ENCODE results near the gene PBX3. TPM values are rescaled to one million over a fixed set of nuclear protein-coding genes. Genes with fewer than 3 reads are reported as not detected.
"Not testable (repeated sequence)": the region's sequence is repeated elsewhere in the genome, so short reads cannot be mapped to it uniquely, and the experiment has no call there.

PBX3 gene
- total RNA-seq, 6 experiments from 2014 or later, result 13.0 to 20.2 (median 15.0) TPM

DNA sequence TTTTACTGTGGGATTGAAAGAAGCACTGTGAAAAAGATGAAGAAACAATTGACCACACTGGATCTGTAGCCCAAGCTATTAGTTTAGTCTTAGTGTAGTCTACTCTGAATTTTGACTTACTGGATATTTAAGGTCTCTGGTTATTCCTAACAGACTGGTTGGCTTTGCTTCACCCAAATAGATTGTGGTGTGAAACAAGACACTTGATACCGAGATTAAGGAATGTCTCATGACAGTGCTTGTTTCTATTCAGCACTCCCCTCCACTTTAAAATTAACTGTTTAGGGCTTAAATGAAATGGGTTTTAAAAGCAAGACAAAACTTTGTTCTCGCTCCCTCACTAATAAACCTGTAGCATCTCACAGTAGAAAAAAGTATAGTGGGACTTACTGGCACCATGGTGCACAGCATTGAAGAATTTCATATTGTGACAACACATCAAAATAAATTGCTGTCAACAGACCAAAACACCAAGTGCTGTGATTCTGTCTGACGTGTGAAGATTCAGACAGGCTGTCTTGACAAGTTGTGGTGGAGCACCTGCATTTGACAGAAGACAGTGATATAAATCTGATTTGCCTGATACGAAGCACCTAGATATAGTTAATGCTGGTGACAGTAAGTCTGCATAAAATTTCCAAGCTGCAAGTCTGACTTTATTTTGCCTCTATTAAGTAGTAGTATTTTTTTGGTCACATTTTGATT, 73.1 kb downstream of the PBX3 start:
- ATAC-seq (no peak), DNase-seq (no peak)
- H3K4me3 ChIP-seq, result no peak overlapping the region
- no peak overlapping the region for H3K27ac ChIP-seq
- intact Hi-C loops (cut with DNase I), result no loop called here
- 67% methylated on average over 4 of the region's 4 CpGs for WGBS (ENCODE audit: insufficient coverage, low coverage, low lambda C conversion rate, missing lambda C conversion rate)
- H3K9me3 ChIP-seq, result no peaks in the 10 kb centered on the region
- no peaks in the 10 kb centered on the region for H3K27me3 ChIP-seq
- TF ChIP-seq, protein P1, sequence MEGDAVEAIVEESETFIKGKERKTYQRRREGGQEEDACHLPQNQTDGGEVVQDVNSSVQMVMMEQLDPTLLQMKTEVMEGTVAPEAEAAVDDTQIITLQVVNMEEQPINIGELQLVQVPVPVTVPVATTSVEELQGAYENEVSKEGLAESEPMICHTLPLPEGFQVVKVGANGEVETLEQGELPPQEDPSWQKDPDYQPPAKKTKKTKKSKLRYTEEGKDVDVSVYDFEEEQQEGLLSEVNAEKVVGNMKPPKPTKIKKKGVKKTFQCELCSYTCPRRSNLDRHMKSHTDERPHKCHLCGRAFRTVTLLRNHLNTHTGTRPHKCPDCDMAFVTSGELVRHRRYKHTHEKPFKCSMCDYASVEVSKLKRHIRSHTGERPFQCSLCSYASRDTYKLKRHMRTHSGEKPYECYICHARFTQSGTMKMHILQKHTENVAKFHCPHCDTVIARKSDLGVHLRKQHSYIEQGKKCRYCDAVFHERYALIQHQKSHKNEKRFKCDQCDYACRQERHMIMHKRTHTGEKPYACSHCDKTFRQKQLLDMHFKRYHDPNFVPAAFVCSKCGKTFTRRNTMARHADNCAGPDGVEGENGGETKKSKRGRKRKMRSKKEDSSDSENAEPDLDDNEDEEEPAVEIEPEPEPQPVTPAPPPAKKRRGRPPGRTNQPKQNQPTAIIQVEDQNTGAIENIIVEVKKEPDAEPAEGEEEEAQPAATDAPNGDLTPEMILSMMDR (IDR thresholded peaks at IDR 0.05), result no peak
- TF ChIP-seq POLR2A (IDR thresholded peaks at IDR 0.05), result no peak
- no peaks in the 10 kb centered on the region for H3K36me3 ChIP-seq
- H3K4me1 ChIP-seq, result peaks cover 0 to 2% (median 0%) of the 10 kb centered on the region in 4 donors

DNA sequence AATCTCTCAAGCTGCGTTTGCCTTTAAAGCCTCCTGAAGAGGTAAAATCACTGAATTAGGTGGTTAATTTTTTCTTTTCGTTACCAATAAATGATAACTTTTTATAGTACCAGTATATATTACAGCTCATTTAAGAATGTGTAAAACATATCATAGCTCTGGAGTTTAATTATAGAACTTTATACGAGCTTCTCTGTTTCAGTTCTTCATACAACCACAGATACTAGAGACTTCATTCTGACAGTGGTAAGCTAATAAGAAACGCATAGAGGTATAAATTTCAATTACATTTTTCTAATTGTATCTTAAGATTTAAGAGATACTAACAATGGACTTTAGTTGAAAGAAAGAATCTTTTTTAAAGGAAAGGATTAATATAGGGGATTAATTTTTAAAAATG, 73.9 kb downstream of the PBX3 start:
- intact Hi-C loops (cut with DNase I), result no loop called here
- Histone ChIP-seq H3K4me1 (peaks cover 0 to 7% (median 0%) of the 10 kb centered on the region in 4 donors), H3K9me3 (no peaks in the 10 kb centered on the region), H3K4me3 (no peak overlapping the region), H3K27me3 (no peaks in the 10 kb centered on the region), H3K27ac (no peak overlapping the region), H3K36me3 (no peaks in the 10 kb centered on the region)
- WGBS (ENCODE audit: insufficient coverage, low coverage, low lambda C conversion rate, missing lambda C conversion rate), result 65% methylated on average over 4 of the region's 4 CpGs
- TF ChIP-seq POLR2A (IDR thresholded peaks at IDR 0.05), result no peak
- TF ChIP-seq, protein P1 (IDR thresholded peaks at IDR 0.05), result no peak
- no peak for ATAC-seq
- DNase-seq, result no peak

DNA sequence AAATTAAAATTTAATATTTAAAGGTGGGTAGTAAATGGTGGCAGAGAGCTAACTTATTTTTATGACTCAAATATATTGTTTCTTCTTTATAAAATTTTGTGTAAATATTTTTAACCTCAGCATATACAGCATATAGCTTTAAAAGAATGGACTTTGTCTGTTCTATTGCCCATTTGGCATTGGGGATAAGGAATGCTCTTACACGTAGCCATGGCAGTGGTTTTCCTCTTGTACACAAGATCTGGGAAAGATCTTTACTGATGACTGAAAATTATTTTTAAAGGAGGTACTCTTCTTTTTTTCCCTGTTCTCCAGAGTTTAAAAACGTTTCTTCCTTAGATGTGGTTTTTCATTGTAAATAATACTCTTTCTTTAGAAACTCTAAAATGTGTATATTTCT, 75.0 kb downstream of the PBX3 start:
- 51% methylated on average over 2 of the region's 2 CpGs for WGBS (ENCODE audit: insufficient coverage, low coverage, low lambda C conversion rate, missing lambda C conversion rate)
- intact Hi-C loops (cut with DNase I), result no loop called here

GRCh38 chr9:125822902-125823301, 75.7 kb downstream of the PBX3 start:
- ATAC-seq, result no peak
- no peak for TF ChIP-seq POLR2A (IDR thresholded peaks at IDR 0.05)
- TF ChIP-seq, protein P1 (IDR thresholded peaks at IDR 0.05), result no peak
- intact Hi-C loops (cut with DNase I), result no loop called here

More for the DNA sequence above, 75.0 kb downstream of the PBX3 start:
- Histone ChIP-seq H3K9me3 (no peaks in the 10 kb centered on the region), H3K27me3 (no peaks in the 10 kb centered on the region), H3K4me1 (peaks cover 0 to 7% (median 0%) of the 10 kb centered on the region in 4 donors), H3K36me3 (no peaks in the 10 kb centered on the region), H3K4me3 (no peak overlapping the region), H3K27ac (no peak overlapping the region)
- DNase-seq (no peak), ATAC-seq (no peak)
- TF ChIP-seq, protein P1 (IDR thresholded peaks at IDR 0.05), result no peak
- no peak for TF ChIP-seq POLR2A (IDR thresholded peaks at IDR 0.05)

DNA sequence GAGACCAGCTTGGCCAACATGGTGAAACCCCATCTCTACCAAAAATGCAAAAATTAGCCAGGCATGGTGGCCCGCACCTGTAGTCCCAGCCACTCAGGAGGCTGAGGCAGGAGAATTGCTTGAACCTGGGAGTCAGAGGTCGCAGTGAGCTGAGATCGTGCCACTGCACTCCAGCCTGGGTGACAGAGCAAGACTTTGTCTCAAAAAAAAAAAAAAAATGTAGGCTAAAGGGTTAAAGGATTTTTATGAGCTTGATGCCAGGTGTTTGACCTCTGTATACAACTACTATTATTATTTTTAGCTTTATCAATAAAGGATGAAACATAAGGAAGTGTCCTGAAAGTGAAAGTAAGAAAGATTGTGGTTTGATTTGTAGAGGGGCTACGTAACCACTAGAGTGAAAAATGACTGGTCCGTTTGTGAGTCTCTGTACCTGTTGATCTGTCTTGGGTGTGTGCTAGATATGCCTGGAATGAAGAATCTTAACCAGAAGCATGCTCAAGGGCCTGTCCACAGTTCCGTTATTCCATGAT, 76.8 kb downstream of the PBX3 start:
- H3K4me1 ChIP-seq; H3K9me3 ChIP-seq; DNase-seq; H3K27me3 ChIP-seq; intact Hi-C loops (cut with DNase I); H3K36me3 ChIP-seq: not testable (repeated sequence)
- ATAC-seq, result peak in 3 of 4 donors; percentile 45 to 64 (median 49)
- Histone ChIP-seq H3K4me3 (peak overlapping the region in 2 of 3 donors; percentile 4 to 8), H3K27ac (peak overlapping the region in 1 of 3 donors; percentile 18)
- 38% methylated on average over 6 of the region's 6 CpGs for WGBS (ENCODE audit: insufficient coverage, low coverage, low lambda C conversion rate, missing lambda C conversion rate)

More at GRCh38 chr9:125822902-125823301, 75.7 kb downstream of the PBX3 start:
- H3K4me3 ChIP-seq, result no peak overlapping the region
- WGBS (ENCODE audit: insufficient coverage, low coverage, low lambda C conversion rate, missing lambda C conversion rate), result 72% methylated on average over 2 of the region's 2 CpGs
- H3K27me3 ChIP-seq, result no peaks in the 10 kb centered on the region
- no peak overlapping the region for H3K27ac ChIP-seq
- no peak for DNase-seq
- H3K36me3 ChIP-seq, result no peaks in the 10 kb centered on the region
- no peaks in the 10 kb centered on the region for H3K9me3 ChIP-seq
- H3K4me1 ChIP-seq, result peaks cover 0 to 7% (median 0%) of the 10 kb centered on the region in 4 donors
